ENCODE results near the gene EBP. TPM values are rescaled to one million over a fixed set of nuclear protein-coding genes. Genes with fewer than 3 reads are reported as not detected.

EBP gene
- total RNA-seq, 2 donors from 2014 or later = 225 to 271 TPM

DNA sequence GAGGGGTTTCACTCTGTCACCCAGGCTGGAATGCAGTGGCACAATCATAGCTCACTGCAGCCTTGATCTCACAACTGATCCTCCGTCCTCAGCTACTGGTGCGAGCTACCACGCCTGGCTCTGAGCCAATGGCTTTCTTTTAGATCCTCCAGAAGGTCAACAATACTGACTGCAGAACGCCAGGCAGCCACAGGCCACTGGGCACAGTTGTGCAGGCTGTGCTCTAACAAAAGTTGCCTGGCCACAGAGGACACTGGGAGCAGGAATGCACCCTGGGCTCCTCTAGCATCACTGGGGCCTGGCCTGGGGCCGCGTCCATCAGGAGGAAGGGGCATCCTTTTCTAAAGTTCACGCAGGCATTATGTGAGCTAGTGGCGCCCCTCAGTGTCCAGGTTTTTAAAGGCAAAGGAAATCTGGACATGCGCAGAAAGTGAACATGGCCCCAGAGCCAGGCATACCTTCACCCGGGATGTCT lies 27.7 kb upstream of the EBP start:
- Histone ChIP-seq H3K4me3 (no peak overlapping the region), H3K9me3 (no peaks in the 10 kb centered on the region), H3K27ac (no peak overlapping the region), H3K36me3 (no peaks in the 10 kb centered on the region), H3K9ac (ENCODE audit: low read depth in 2 of 2, low read length in 2 of 2) (no peak overlapping the region), H3K4me1 (no peaks in the 10 kb centered on the region), H3K27me3 (no peaks in the 10 kb centered on the region)
- intact Hi-C loops (cut with DNase I) = loop anchor here (10.0 kb wide), 1 partner anchor 409 kb away; no protein-coding TSS in a partner anchor
- TF ChIP-seq, protein P1, sequence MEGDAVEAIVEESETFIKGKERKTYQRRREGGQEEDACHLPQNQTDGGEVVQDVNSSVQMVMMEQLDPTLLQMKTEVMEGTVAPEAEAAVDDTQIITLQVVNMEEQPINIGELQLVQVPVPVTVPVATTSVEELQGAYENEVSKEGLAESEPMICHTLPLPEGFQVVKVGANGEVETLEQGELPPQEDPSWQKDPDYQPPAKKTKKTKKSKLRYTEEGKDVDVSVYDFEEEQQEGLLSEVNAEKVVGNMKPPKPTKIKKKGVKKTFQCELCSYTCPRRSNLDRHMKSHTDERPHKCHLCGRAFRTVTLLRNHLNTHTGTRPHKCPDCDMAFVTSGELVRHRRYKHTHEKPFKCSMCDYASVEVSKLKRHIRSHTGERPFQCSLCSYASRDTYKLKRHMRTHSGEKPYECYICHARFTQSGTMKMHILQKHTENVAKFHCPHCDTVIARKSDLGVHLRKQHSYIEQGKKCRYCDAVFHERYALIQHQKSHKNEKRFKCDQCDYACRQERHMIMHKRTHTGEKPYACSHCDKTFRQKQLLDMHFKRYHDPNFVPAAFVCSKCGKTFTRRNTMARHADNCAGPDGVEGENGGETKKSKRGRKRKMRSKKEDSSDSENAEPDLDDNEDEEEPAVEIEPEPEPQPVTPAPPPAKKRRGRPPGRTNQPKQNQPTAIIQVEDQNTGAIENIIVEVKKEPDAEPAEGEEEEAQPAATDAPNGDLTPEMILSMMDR (IDR thresholded peaks at IDR 0.05) = no peak
- no peak for DNase-seq

DNA sequence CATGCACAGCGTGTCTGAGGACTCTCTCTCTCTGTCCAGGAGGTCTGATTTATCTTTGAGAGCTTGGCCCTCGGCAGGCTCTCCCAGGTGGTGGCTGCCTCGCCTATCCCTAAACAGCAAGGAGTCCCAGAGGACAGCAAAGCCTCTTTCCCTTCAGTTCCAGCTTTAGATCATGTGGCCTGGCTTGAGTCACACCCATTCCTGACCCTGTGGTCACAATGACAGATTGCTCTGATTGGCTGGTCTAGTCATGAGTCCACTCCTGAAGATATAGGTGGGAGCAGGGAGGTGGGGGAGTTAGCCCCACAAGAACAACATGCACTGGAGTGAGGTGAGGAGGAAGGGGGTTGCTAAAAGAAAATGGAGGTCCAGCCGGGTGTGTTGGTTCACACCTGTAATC lies 24.9 kb upstream of the EBP start:
- TF ChIP-seq, protein P1 (IDR thresholded peaks at IDR 0.05) = no peak
- H3K9me3 ChIP-seq = no peaks in the 10 kb centered on the region

DNA sequence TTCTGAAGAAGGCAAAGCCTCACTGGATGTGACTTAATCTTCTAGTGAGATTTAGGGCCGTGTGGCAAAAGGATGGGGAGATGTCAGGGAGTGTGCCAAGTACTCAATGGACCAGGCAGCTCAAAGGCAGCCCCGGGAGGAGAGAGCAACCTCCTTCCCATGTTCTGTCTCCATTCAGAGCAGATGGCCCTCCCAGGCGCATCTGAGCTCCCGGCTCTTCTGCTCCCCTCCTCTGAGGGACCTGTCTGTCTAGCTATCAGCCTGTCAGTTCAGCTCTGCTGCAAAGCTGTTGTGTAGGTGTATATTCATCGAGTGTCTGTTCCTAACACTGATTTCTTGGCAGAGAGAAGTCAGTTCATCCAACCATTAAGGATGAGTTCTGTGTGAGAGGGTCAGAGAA lies 23.7 kb upstream of the EBP start:
- H3K4me1 ChIP-seq = no peaks in the 10 kb centered on the region
- intact Hi-C loops (cut with DNase I) = loop anchor here (10.0 kb wide), 1 partner anchor 413 kb away; no protein-coding TSS in a partner anchor
- H3K36me3 ChIP-seq = no peaks in the 10 kb centered on the region
- H3K27me3 ChIP-seq = no peaks in the 10 kb centered on the region
- H3K4me3 ChIP-seq = no peak overlapping the region
- no peaks in the 10 kb centered on the region for H3K9me3 ChIP-seq
- TF ChIP-seq, protein P1 (IDR thresholded peaks at IDR 0.05) = no peak
- no peak overlapping the region for H3K9ac ChIP-seq (ENCODE audit: low read depth in 2 of 2, low read length in 2 of 2)
- no peak for DNase-seq
- no peak overlapping the region for H3K27ac ChIP-seq

More for the DNA sequence above, 24.9 kb upstream of the EBP start:
- Histone ChIP-seq H3K4me3 (no peak overlapping the region), H3K27ac (no peak overlapping the region), H3K27me3 (no peaks in the 10 kb centered on the region), H3K36me3 (no peaks in the 10 kb centered on the region), H3K4me1 (no peaks in the 10 kb centered on the region), H3K9ac (ENCODE audit: low read depth in 2 of 2, low read length in 2 of 2) (no peak overlapping the region)
- intact Hi-C loops (cut with DNase I) = loop anchor here (10.0 kb wide), 1 partner anchor 412 kb away; no protein-coding TSS in a partner anchor
- DNase-seq = no peak

DNA sequence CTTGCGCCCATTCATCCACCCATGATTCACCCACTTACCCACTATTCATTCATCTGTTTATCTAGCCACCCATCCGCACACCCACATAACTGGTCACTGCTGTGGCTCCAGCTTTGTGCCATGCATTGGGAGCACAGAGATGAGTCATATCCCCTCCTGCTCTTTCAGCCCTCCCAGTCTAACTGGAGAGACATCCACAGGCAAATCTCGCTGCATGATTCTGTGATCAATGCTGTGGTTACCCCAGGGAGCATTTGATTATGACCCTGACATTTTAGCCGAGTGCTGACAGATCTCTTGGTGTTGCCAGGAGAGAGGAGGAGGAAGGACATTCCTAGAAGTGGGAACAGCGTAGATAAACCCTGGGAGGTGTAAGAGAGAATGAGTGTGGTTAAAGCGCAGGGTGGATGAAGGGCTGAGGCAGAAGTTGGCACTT lies 23.2 kb upstream of the EBP start:
- Histone ChIP-seq H3K27me3 (no peaks in the 10 kb centered on the region), H3K27ac (no peak overlapping the region), H3K36me3 (no peaks in the 10 kb centered on the region), H3K9ac (ENCODE audit: low read depth in 2 of 2, low read length in 2 of 2) (no peak overlapping the region), H3K4me3 (no peak overlapping the region), H3K4me1 (no peaks in the 10 kb centered on the region), H3K9me3 (no peaks in the 10 kb centered on the region)
- no peak for DNase-seq
- TF ChIP-seq, protein P1 (IDR thresholded peaks at IDR 0.05) = no peak
- intact Hi-C loops (cut with DNase I) = loop anchor here (10.0 kb wide), 1 partner anchor 414 kb away; no protein-coding TSS in a partner anchor

DNA sequence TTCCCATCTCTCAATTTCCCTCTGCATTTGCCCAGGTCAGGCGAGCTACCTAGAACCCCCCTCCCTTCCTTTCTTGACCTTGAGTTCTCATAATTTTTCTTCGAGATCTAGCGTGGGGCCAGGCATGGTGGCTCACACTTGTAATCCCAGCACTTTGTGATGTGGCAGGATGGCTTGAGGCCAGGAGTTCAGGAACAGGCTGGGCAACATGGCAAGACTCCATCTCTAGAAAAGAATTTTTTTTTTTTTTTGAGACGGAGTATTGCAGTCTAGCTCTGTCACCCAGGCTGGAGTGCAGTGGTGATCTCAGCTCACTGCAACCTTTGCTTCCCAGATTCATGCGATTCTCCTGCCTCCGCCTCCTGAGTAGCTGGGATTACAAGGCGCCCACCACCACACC lies 17.3 kb upstream of the EBP start:
- H3K9ac ChIP-seq (ENCODE audit: low read depth in 2 of 2, low read length in 2 of 2) = no peak overlapping the region
- H3K9me3 ChIP-seq = no peaks in the 10 kb centered on the region
- no peak overlapping the region for H3K27ac ChIP-seq
- H3K4me1 ChIP-seq = no peaks in the 10 kb centered on the region
- intact Hi-C loops (cut with DNase I) = no loop called here
- TF ChIP-seq, protein P1 (IDR thresholded peaks at IDR 0.05) = no peak
- H3K27me3 ChIP-seq = no peaks in the 10 kb centered on the region
- H3K4me3 ChIP-seq = no peak overlapping the region
- no peak for DNase-seq
- H3K36me3 ChIP-seq = no peaks in the 10 kb centered on the region
